Skeletal muscle cell (primary cell): ENCODE data around the gene HFM1.

Experiments
- DNase-seq: peaks from one replicate; pipeline ENCODE4 v3.0.0-alpha.2; 2010; ENCODE audit warnings: low read depth
- H3K4me3 ChIP-seq: 2 replicates; pipeline ENCODE4 v1.5.1; 2011; ENCODE audit warnings: low read depth, mild to moderate bottlenecking, control low read depth, low read length, moderate library complexity

The HFM1 gene

DNA sequence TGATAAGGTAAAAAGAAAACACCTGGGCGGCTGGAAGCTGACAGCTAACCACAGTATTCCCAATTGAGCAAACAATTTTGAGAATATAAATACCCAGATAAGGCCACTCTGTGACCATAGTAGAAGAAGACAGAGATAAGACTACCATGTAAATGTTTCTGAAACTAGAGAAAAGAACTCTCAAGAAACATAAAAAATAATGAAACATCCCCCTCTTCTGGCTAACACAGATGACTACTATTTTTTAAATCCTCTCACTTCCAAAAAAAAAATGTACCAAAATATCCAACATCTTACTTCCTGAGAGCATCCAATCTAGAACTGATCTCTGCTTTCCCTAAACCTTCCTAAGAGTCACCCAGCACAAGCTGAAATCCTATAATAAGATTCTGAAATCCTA is 125.9 kb downstream of the HFM1 start:
- no peak overlapping the region for H3K4me3 ChIP-seq
- peak; percentile 2 for DNase-seq

DNA sequence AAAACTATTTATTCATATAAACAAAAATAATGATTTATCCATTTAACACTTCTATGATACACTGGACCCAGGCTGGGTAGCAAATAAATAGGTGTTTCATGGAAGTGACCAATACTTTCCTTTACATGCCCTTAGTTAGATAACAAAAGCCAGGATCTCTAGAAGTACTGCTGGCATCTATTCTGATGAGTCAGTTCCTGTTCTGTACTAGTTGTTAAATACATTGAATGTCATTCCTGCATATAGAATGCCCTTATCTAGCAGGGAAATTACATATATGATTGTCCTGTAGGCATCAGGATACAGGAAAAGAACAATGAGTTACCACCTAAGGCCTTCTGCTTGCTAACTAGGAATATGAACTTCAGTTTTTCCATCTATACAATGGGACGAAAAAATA is 130.8 kb downstream of the HFM1 start:
- H3K4me3 ChIP-seq: no peak overlapping the region
- DNase-seq: peak; percentile 4

DNA sequence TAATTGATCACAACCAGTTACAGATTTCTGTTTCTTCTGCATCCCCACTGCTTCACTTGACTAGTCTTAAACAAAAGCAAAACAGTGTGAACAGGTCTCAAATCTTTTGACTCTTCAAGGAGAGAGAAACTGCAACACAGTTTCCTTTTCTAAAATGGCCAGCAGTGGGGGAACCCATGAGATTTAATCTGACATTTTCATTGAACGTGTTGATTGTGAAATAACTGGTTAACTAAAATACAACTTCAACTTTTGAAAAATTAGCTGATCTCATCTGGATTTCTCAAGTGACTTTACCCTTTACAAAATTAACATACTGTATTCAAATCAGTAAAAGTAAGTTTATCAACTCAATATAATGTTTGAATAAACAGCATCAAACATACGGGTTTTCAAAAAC is 143.0 kb downstream of the HFM1 start:
- no peak overlapping the region for H3K4me3 ChIP-seq
- no peak for DNase-seq

DNA sequence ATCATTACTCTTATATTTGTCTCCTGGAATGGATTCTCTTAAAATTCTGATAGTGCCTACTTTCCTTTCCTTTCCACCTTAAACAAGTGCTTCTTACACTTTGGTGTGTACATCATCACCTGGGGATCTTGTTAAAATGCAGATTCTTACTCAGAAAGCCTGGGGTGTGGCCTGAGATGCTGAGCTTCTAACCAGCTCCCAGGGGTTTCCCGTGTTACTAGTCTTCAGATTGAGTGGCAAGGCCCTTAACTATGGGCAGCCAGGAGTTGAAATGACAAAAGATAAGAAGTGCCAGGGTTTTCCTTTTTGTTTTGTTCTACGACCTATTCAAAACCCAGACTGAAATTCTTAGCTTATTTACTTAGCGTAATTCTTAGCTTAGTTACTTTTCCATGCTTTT is 159.2 kb downstream of the HFM1 start:
- H3K4me3 ChIP-seq: no peak overlapping the region
- DNase-seq: no peak

DNA sequence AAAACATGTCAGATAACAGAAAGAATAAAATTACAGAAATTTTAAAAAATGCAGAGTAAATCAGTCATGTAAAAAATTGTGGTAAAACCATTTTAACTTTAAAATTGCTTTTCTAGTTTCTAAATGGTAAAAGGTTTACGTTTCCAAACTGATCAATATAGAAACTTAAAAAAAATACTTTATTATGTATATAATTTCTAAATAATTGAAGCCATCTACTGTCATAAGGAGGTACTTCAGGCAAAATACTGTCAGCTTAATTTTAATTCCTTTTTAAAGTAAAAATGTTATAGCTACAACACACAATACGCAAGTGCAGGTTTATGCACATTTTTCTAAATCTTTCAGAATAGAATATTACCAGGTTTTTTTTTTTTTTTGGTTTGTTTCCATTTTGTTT is 159.9 kb downstream of the HFM1 start:
- no peak for DNase-seq
- H3K4me3 ChIP-seq: no peak overlapping the region

DNA sequence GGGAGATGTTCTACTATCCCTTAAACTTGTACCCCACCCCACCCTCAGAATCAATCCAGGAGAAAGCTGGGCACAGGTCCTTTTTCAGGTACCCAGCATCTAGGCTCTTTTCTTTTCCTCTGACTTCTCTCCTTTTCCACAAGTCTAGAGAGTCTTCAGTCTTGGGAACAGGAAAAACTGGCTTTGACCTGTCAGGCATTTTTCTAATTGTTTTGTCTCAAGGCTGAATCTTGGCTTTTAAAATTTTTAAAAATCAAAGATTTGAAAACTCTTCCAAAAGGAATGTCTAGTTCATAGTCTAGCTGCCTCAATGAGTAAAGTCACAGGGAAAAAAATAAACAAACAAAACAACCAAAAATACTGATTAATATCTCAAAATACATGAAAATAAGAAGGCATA is 161.5 kb downstream of the HFM1 start:
- no peak for DNase-seq
- H3K4me3 ChIP-seq: no peak overlapping the region

DNA sequence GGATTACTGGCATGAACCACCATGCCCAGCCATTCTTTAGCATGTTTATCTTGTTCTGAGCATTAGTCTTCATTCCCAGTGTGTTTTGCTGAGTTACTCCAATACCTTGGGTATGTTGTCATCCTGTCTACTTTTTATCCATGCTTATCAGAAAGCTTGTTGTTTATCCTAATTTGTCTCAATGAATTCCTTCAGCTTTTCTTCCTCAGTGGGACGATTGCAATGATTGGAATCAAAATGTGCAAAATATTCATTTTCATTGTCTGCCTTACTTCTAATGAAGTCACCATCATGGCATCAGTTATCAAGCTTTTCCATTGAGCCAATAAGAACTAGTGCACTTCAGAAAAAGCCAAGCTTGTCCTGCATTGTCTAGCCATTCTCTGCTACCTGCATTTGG is 170.5 kb downstream of the HFM1 start:
- DNase-seq: no peak
- H3K4me3 ChIP-seq: no peak overlapping the region

DNA sequence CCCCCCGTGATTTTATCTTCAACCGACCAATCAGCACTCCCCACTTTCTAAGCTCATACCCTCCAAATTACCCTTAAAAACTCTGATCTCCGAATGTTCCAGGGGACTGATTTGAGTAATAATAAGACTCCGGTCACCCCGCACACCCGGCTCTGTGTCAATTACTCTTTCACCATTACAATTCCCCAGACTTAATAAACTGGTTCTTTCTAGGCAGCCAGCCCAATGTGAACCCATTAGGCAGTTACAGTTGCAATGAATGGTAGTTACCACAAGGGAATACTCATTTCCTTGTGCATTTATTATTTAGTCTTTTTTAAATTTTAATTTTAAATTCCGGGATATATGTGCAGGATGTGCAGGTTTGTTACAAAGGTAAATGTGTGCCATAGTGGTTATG is 177.9 kb downstream of the HFM1 start:
- H3K4me3 ChIP-seq: no peak overlapping the region
- no peak for DNase-seq

DNA sequence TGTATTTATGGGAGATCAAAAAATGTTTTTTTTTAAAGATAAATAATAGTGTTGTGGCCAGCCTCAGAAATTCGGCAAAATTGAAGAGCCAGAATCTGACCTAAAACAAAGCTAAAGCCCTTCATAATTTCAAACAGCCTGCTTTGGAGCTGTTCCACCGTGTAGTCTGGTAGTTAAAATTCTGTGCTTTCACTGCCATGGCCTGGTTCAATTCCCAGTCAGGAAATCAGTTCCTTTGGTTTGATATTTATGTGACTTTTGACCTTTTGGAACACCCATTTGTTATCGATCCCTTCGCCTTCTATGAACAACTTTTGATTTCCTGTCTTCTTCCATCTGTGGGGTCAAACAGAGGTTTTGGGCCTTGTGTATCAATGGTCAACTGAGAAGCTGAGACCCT is 179.8 kb downstream of the HFM1 start:
- no peak overlapping the region for H3K4me3 ChIP-seq
- no peak for DNase-seq

DNA sequence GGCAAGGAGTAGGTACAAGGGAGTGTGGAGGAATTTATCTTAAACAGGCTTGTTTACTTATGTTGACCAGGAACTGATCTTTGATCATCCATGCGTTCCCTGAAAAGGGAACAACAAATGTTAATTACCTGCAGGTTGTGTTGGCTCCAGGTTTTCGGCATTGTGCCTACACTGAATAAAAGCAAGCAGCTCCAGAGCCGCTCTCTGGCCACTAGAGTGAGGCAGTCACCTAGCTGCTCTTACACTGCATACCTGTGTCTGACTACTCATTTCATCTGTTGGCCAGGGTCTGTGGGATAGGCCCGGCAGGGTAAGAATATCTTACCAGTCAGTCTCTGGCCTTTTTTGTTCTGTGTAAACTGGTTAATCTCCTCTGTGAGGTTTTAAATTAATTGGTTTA is 183.6 kb downstream of the HFM1 start:
- DNase-seq: no peak
- H3K4me3 ChIP-seq: no peak overlapping the region

DNA sequence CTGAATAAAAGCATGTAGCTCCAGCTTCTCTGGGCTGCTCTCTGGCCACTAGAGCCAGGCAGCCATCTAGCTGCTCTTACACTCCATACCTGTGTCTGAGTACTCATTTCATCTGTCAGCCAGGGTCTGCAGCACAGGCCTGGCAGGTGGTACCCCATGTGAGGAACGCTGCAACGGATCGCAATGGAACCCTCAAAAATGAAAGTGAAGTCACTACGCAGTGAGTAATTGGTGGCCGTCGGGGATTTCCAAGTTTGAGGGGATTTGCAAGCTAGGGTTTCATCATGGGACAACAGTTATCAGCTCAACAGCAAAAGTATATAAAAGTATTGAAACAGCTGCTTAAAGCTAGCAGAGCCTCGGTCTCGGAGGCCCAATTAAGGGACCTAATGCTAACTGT is 186.7 kb downstream of the HFM1 start:
- no peak overlapping the region for H3K4me3 ChIP-seq
- no peak for DNase-seq
